IgD-negative memory B cell (primary cell): ENCODE results near the gene GSG1L. TPM values are rescaled to one million over a fixed set of nuclear protein-coding genes. Genes with fewer than 3 reads are reported as not detected.
A peak's percentile ranks its signal among the peaks of the same experiment; 100 is the strongest.

Experiments
- H3K27ac Mint-ChIP-seq, 3 donors: one replicate each; pipeline ENCODE4 v1.8.0; 2020 to 2022; ENCODE audit warnings: mild to moderate bottlenecking in 3 of 3, mixed read lengths in 3 of 3, moderate library complexity in 1 of 3
- H3K27me3 Mint-ChIP-seq: one replicate; pipeline ENCODE4 v1.8.0; 2021; ENCODE audit warnings: mixed read lengths
- H3K36me3 Mint-ChIP-seq: one replicate; pipeline ENCODE4 v1.8.0; 2020; ENCODE audit warnings: mild to moderate bottlenecking, mixed read lengths
- H3K4me1 Mint-ChIP-seq, 3 donors: one replicate each; pipeline ENCODE4 v1.8.0; 2020 to 2022; ENCODE audit warnings: mixed read lengths in 3 of 3, mild to moderate bottlenecking in 1 of 3
- H3K4me3 Mint-ChIP-seq, 4 donors: one replicate each; pipeline ENCODE4 v1.8.0; 2020 to 2022; ENCODE audit warnings: mild to moderate bottlenecking in 4 of 4, mixed read lengths in 4 of 4, moderate library complexity in 3 of 4
- H3K9me3 Mint-ChIP-seq, 3 donors: one replicate each; pipeline ENCODE4 v1.8.0; 2020 to 2021; ENCODE audit warnings: mixed read lengths in 3 of 3, mild to moderate bottlenecking in 1 of 3
- polyA plus RNA-seq: library from polyadenylated mRNA; unstranded; fragments of 300-500 nt; fragmentation: Illumina TruSeq; gene quantifications from one replicate; pipeline ENCODE4 v1.2.3, GENCODE V29; 2021

The GSG1L gene
- not detected for polyA plus RNA-seq

GRCh38 chr16:28063591-28064061, at the start of gene GSG1L:
Gene GSG1L (minus strand): TSS chr16:28063714. CDS start chr16:28063424, 290 bp downstream.
- H3K4me3 Mint-ChIP-seq, result peak within 1 kb of the TSS in 2 of 4 donors; percentile 6 to 54
- peaks cover 51% of the 10 kb centered on the region for H3K27me3 Mint-ChIP-seq
- H3K36me3 Mint-ChIP-seq, result peaks cover 2% of the 10 kb centered on the region
- H3K27ac Mint-ChIP-seq, result no peak within 1 kb of the TSS
- H3K9me3 Mint-ChIP-seq, result peaks cover 0 to 1% (median 0%) of the 10 kb centered on the region in 3 donors
- peaks cover 0 to 7% (median 1%) of the 10 kb centered on the region in 3 donors for H3K4me1 Mint-ChIP-seq

GRCh38 chr16:28112908-28113307, 49.4 kb upstream of the GSG1L start:
- Mint-ChIP-seq H3K36me3 (peaks cover 3% of the 10 kb centered on the region), H3K27ac (peak overlapping the region in 1 of 3 donors; percentile 73), H3K9me3 (no peaks in the 10 kb centered on the region), H3K4me1 (peaks cover 0 to 4% (median 0%) of the 10 kb centered on the region in 3 donors), H3K4me3 (no peak overlapping the region), H3K27me3 (no peaks in the 10 kb centered on the region)

GRCh38 chr16:28110977-28111376, 47.5 kb upstream of the GSG1L start:
- H3K4me1 Mint-ChIP-seq, result peaks cover 0 to 4% (median 0%) of the 10 kb centered on the region in 3 donors
- no peaks in the 10 kb centered on the region for H3K9me3 Mint-ChIP-seq
- H3K36me3 Mint-ChIP-seq, result peaks cover 5% of the 10 kb centered on the region
- H3K4me3 Mint-ChIP-seq, result no peak overlapping the region
- H3K27ac Mint-ChIP-seq, result no peak overlapping the region
- H3K27me3 Mint-ChIP-seq, result no peaks in the 10 kb centered on the region

GRCh38 chr16:28110479-28110878, 47.0 kb upstream of the GSG1L start:
- Mint-ChIP-seq H3K4me3 (no peak overlapping the region), H3K27me3 (no peaks in the 10 kb centered on the region), H3K9me3 (no peaks in the 10 kb centered on the region), H3K27ac (peak overlapping the region in 1 of 3 donors; percentile 2), H3K4me1 (peaks cover 0 to 4% (median 0%) of the 10 kb centered on the region in 3 donors), H3K36me3 (peaks cover 5% of the 10 kb centered on the region)

GRCh38 chr16:28110074-28110473, 46.6 kb upstream of the GSG1L start:
- Mint-ChIP-seq H3K4me1 (peaks cover 0 to 4% (median 0%) of the 10 kb centered on the region in 3 donors), H3K4me3 (no peak overlapping the region), H3K27me3 (no peaks in the 10 kb centered on the region), H3K9me3 (no peaks in the 10 kb centered on the region), H3K36me3 (peaks cover 5% of the 10 kb centered on the region), H3K27ac (peak overlapping the region in 1 of 3 donors; percentile 2)

GRCh38 chr16:28108590-28109247, 45.2 kb upstream of the GSG1L start:
- no peaks in the 10 kb centered on the region for H3K27me3 Mint-ChIP-seq
- H3K36me3 Mint-ChIP-seq, result peaks cover 5% of the 10 kb centered on the region
- peak overlapping the region in 1 of 3 donors; percentile 89 for H3K27ac Mint-ChIP-seq
- H3K9me3 Mint-ChIP-seq, result no peaks in the 10 kb centered on the region
- H3K4me3 Mint-ChIP-seq, result no peak overlapping the region
- H3K4me1 Mint-ChIP-seq, result peaks cover 0 to 4% (median 0%) of the 10 kb centered on the region in 3 donors

GRCh38 chr16:28107232-28107631, 43.7 kb upstream of the GSG1L start:
- Mint-ChIP-seq H3K27me3 (no peaks in the 10 kb centered on the region), H3K36me3 (peaks cover 3% of the 10 kb centered on the region), H3K4me3 (no peak overlapping the region), H3K9me3 (no peaks in the 10 kb centered on the region), H3K27ac (no peak overlapping the region), H3K4me1 (peaks cover 0 to 4% (median 0%) of the 10 kb centered on the region in 3 donors)

- Mint-ChIP-seq H3K27ac (no peak overlapping the region), H3K9me3 (no peaks in the 10 kb centered on the region), H3K4me3 (no peak overlapping the region), H3K36me3 (peaks cover 5% of the 10 kb centered on the region), H3K4me1 (peaks cover 0 to 4% (median 0%) of the 10 kb centered on the region in 3 donors), H3K27me3 (no peaks in the 10 kb centered on the region)
Measured at GRCh38 chr16:28106467-28107215, 43.1 kb upstream of the GSG1L start.

- H3K4me1 Mint-ChIP-seq, result peaks cover 0 to 4% (median 0%) of the 10 kb centered on the region in 3 donors
- peaks cover 5% of the 10 kb centered on the region for H3K36me3 Mint-ChIP-seq
- no peak overlapping the region for H3K27ac Mint-ChIP-seq
- no peaks in the 10 kb centered on the region for H3K27me3 Mint-ChIP-seq
- no peaks in the 10 kb centered on the region for H3K9me3 Mint-ChIP-seq
- no peak overlapping the region for H3K4me3 Mint-ChIP-seq
Measured at GRCh38 chr16:28105954-28106353, 42.4 kb upstream of the GSG1L start.

- Mint-ChIP-seq H3K36me3 (peaks cover 5% of the 10 kb centered on the region), H3K27ac (no peak overlapping the region), H3K27me3 (no peaks in the 10 kb centered on the region), H3K4me1 (peaks cover 0 to 4% (median 0%) of the 10 kb centered on the region in 3 donors), H3K4me3 (no peak overlapping the region), H3K9me3 (no peaks in the 10 kb centered on the region)
Measured at GRCh38 chr16:28105297-28105696, 41.8 kb upstream of the GSG1L start.

- Mint-ChIP-seq H3K27ac (no peak overlapping the region), H3K4me1 (no peaks in the 10 kb centered on the region)
Measured at GRCh38 chr16:28104404-28104803, 40.9 kb upstream of the GSG1L start.

GRCh38 chr16:28103516-28104170, 40.1 kb upstream of the GSG1L start:
- Mint-ChIP-seq H3K27ac (no peak overlapping the region), H3K27me3 (no peaks in the 10 kb centered on the region), H3K9me3 (no peaks in the 10 kb centered on the region), H3K4me3 (no peak overlapping the region), H3K36me3 (peaks cover 5% of the 10 kb centered on the region), H3K4me1 (no peaks in the 10 kb centered on the region)

More at GRCh38 chr16:28104404-28104803, 40.9 kb upstream of the GSG1L start:
- Mint-ChIP-seq H3K27me3 (no peaks in the 10 kb centered on the region), H3K9me3 (no peaks in the 10 kb centered on the region), H3K36me3 (peaks cover 5% of the 10 kb centered on the region), H3K4me3 (no peak overlapping the region)

GRCh38 chr16:28101533-28101890, 38.0 kb upstream of the GSG1L start:
- peaks cover 6% of the 10 kb centered on the region for H3K36me3 Mint-ChIP-seq
- H3K4me1 Mint-ChIP-seq, result no peaks in the 10 kb centered on the region
- H3K4me3 Mint-ChIP-seq, result no peak overlapping the region
- no peaks in the 10 kb centered on the region for H3K27me3 Mint-ChIP-seq
- no peaks in the 10 kb centered on the region for H3K9me3 Mint-ChIP-seq
- no peak overlapping the region for H3K27ac Mint-ChIP-seq

GRCh38 chr16:28100810-28101532, 37.5 kb upstream of the GSG1L start:
- Mint-ChIP-seq H3K36me3 (peaks cover 6% of the 10 kb centered on the region), H3K4me3 (peak overlapping the region in 1 of 4 donors; percentile 22), H3K27ac (peak overlapping the region in 1 of 3 donors; percentile 35)

More at GRCh38 chr16:28100810-28101532, 37.5 kb upstream of the GSG1L start:
- Mint-ChIP-seq H3K27me3 (no peaks in the 10 kb centered on the region), H3K9me3 (no peaks in the 10 kb centered on the region), H3K4me1 (no peaks in the 10 kb centered on the region)
